Neural cell (in vitro differentiated cells): ENCODE measurements around the gene DOCK2. TPM values are rescaled to one million over a fixed set of nuclear protein-coding genes. Genes with fewer than 3 reads are reported as not detected.

Experiments used
- H2AFZ ChIP-seq: fragments of 200-600, 300-800 bp; sonication (generic), shearing (Covaris generic); 2 replicates; pipeline ENCODE4 v1.6.0; 2014; ENCODE audit warnings: low read depth, mild to moderate bottlenecking, antibody characterized with exemption, low read length, moderate library complexity
- H3F3A ChIP-seq: fragments of 200-600 bp; shearing (Covaris generic); 2 replicates; pipeline ENCODE4 v1.6.1; 2016; ENCODE audit warnings: mild to moderate bottlenecking, moderate library complexity, mixed read lengths, antibody characterized with exemption, low read length; ENCODE audit not compliant: insufficient read depth, poor library complexity, severe bottlenecking
- H3K27ac ChIP-seq: fragments of 200-600, 300-800 bp; sonication (generic), shearing (Covaris generic); 2 replicates; pipeline ENCODE4 v1.5.1; 2014; ENCODE audit warnings: mild to moderate bottlenecking, low read length, moderate library complexity
- H3K27me3 ChIP-seq: fragments of 300-800, 200-600 bp; sonication (generic), shearing (Covaris generic); 2 replicates; pipeline ENCODE4 v1.6.0; 2014; ENCODE audit warnings: mild to moderate bottlenecking, low read depth, low read length, moderate library complexity; ENCODE audit not compliant: insufficient read depth
- H3K36me3 ChIP-seq: fragments of 300-800, 200-600 bp; sonication (generic), shearing (Covaris generic); 2 replicates; pipeline ENCODE4 v1.5.1; 2014; ENCODE audit warnings: mild to moderate bottlenecking, antibody characterized with exemption, low read length, moderate library complexity; ENCODE audit not compliant: insufficient read depth
- H3K4me2 ChIP-seq: fragments of 300-800, 200-600 bp; sonication (generic), shearing (Covaris generic); 2 replicates; pipeline ENCODE4 v1.6.0; 2014; ENCODE audit warnings: mild to moderate bottlenecking, low read length
- H3K4me3 ChIP-seq: fragments of 300-800, 200-600 bp; sonication (generic), shearing (Covaris generic); 2 replicates; pipeline ENCODE4 v1.5.1; 2014; ENCODE audit warnings: mild to moderate bottlenecking, low read length, moderate library complexity
- H3K79me2 ChIP-seq: fragments of 200-600 bp; shearing (Covaris generic); replicated peaks from 2 replicates; pipeline ENCODE4 v1.6.0; 2014; ENCODE audit warnings: mild to moderate bottlenecking, low read length, moderate library complexity; ENCODE audit not compliant: insufficient read depth
- H3K9ac ChIP-seq: fragments of 300-800, 200-600 bp; sonication (generic), shearing (Covaris generic); 2 replicates; pipeline ENCODE4 v1.6.1; 2016; ENCODE audit warnings: mild to moderate bottlenecking, low read length, mixed read lengths
- H3K9me2 ChIP-seq: fragments of 200-600 bp; shearing (Covaris generic); 2 replicates; pipeline ENCODE4 v1.6.1; 2016; ENCODE audit warnings: mild to moderate bottlenecking, low read length, mixed read lengths; ENCODE audit not compliant: insufficient read depth
- H3K9me3 ChIP-seq: fragments of 200-600, 300-800 bp; sonication (generic), shearing (Covaris generic); 2 replicates; pipeline ENCODE4 v1.6.1; 2016; ENCODE audit warnings: mild to moderate bottlenecking, mixed run types, low read length, moderate library complexity, mixed read lengths
- H4K20me1 ChIP-seq: fragments of 200-600 bp; shearing (Covaris generic); 2 replicates; pipeline ENCODE4 v1.6.1; 2016; ENCODE audit warnings: mild to moderate bottlenecking, mixed run types; ENCODE audit not compliant: insufficient read depth
- CTCF ChIP-seq: fragments of 450-650 bp; IDR thresholded peaks from 2 replicates; pipeline ENCODE4 v1.5.1; 2014; ENCODE audit warnings: antibody characterized with exemption, mild to moderate bottlenecking, moderate library complexity; ENCODE audit not compliant: poor library complexity, severe bottlenecking
- EP300 ChIP-seq: fragments of 450-650 bp; conservative IDR thresholded peaks from 2 replicates; pipeline ENCODE4 v1.6.1; 2014; ENCODE audit warnings: antibody characterized with exemption, mild to moderate bottlenecking, moderate library complexity; ENCODE audit not compliant: poor library complexity, severe bottlenecking
- EZH2 ChIP-seq: fragments of 200-600, 300-800 bp; shearing (Covaris generic), sonication (generic); IDR thresholded peaks from 2 replicates; pipeline ENCODE4 v1.6.1; 2014; ENCODE audit warnings: antibody characterized with exemption, low read length, borderline replicate concordance, mild to moderate bottlenecking; ENCODE audit not compliant: insufficient read depth, poor library complexity, severe bottlenecking
- MXI1 ChIP-seq: fragments of 450-650 bp; conservative IDR thresholded peaks from 2 replicates; pipeline ENCODE4 v1.6.1; 2014; ENCODE audit warnings: antibody characterized with exemption, mild to moderate bottlenecking; ENCODE audit not compliant: poor library complexity, severe bottlenecking
- POLR2AphosphoS5 ChIP-seq: IDR thresholded peaks from 2 replicates; pipeline ENCODE4 v1.6.1; 2012
- RAD21 ChIP-seq: fragments of 450-650 bp; conservative IDR thresholded peaks from 2 replicates; pipeline ENCODE4 v1.6.1; 2014; ENCODE audit warnings: antibody characterized with exemption, mild to moderate bottlenecking, moderate library complexity
- REST ChIP-seq: IDR thresholded peaks from 2 replicates; pipeline ENCODE4 v1.6.1; 2012; ENCODE audit warnings: borderline replicate concordance
- SMC3 ChIP-seq: fragments of 450-650 bp; conservative IDR thresholded peaks from 2 replicates; pipeline ENCODE4 v1.6.1; 2014; ENCODE audit warnings: antibody characterized with exemption, mild to moderate bottlenecking, moderate library complexity; ENCODE audit not compliant: poor library complexity
- TAF1 ChIP-seq: IDR thresholded peaks from 2 replicates; pipeline ENCODE4 v1.6.1; 2012; ENCODE audit warnings: low read depth
- polyA plus RNA-seq: library from polyadenylated mRNA; depleted of rRNA; stranded (reverse); fragments of >200 nt; gene quantifications from 2 replicates; pipeline ENCODE4 v1.2.3, GENCODE V29; 2014

The DOCK2 gene
- polyA plus RNA-seq, 1 donor from 2014 or later = 0.15 TPM

GRCh38 chr5:169901896-169902295, 264.8 kb downstream of the DOCK2 start:
- no peaks in the 10 kb centered on the region for H3K79me2 ChIP-seq
- no peaks in the 10 kb centered on the region for H3K9me3 ChIP-seq
- H3K27ac ChIP-seq = no peak overlapping the region
- H3K4me3 ChIP-seq = no peak overlapping the region
- no peaks in the 10 kb centered on the region for H3K36me3 ChIP-seq
- no peaks in the 10 kb centered on the region for H4K20me1 ChIP-seq
- H3K27me3 ChIP-seq = no peaks in the 10 kb centered on the region
- no peaks in the 10 kb centered on the region for H3F3A ChIP-seq
- no peaks in the 10 kb centered on the region for H3K9me2 ChIP-seq
- no peak overlapping the region for H2AFZ ChIP-seq
- TF ChIP-seq SMC3 (no peak), POLR2AphosphoS5 (no peak), EP300 (no peak), CTCF (no peak), EZH2 (no peak), MXI1 (no peak), RAD21 (no peak), TAF1 (no peak), REST (no peak)
- no peak overlapping the region for H3K4me2 ChIP-seq
- no peak overlapping the region for H3K9ac ChIP-seq

DNA sequence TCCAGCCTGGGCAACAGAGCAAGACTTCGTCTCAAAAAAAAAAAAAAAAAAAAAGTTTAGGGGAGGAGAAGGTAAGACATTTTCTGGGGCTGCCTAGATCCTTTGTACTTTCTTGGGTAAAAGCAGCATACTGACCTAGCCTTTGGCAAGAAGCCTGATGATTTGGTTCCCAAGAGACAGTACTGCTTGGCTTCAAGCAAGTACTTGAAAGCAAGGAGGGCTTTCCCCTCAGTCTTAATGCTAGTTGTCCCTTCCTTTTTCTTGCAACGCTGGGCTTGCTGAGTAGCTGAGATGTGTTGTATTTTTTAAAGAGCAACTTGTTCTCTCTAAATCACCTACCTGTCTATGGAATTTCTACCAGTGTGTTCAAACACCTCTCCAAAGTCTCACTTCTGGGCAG, 267.0 kb downstream of the DOCK2 start:
- H3K4me2 ChIP-seq = no peak overlapping the region
- H3K4me3 ChIP-seq = no peak overlapping the region
- H3K27ac ChIP-seq = no peak overlapping the region
- H3K36me3 ChIP-seq = no peaks in the 10 kb centered on the region
- no peaks in the 10 kb centered on the region for H3K79me2 ChIP-seq
- no peaks in the 10 kb centered on the region for H3F3A ChIP-seq
- no peaks in the 10 kb centered on the region for H4K20me1 ChIP-seq
- H3K9me2 ChIP-seq = no peaks in the 10 kb centered on the region
- TF ChIP-seq EP300 = no peak
- no peak for TF ChIP-seq MXI1
- TF ChIP-seq POLR2AphosphoS5 = no peak
- no peaks in the 10 kb centered on the region for H3K27me3 ChIP-seq
- H3K9me3 ChIP-seq = no peaks in the 10 kb centered on the region
- no peak overlapping the region for H2AFZ ChIP-seq
- no peak overlapping the region for H3K9ac ChIP-seq

DNA sequence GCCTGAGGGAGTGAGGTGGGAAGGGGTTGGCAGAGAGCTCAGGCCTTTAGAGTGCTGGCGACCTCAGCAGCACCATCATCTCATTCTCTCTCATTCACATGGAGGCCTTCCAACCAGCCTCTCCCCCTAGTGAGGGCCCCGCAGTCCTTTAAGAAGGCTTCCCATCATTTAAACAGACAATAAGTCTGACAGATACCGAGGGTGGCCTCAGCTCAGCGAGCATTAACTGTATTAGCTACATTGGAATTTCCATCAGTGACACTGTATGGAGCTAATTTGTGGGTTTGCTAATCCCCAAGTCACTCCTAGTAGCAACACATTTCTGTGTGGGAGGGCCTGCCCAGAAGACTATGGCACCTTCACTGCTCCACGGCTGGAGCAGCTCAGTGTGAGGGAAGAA, 267.4 kb downstream of the DOCK2 start:
- Histone ChIP-seq H3K9me2 (no peaks in the 10 kb centered on the region), H3K79me2 (no peaks in the 10 kb centered on the region), H3K27ac (no peak overlapping the region), H3K4me3 (no peak overlapping the region), H4K20me1 (no peaks in the 10 kb centered on the region), H3K4me2 (no peak overlapping the region), H3K9ac (no peak overlapping the region), H2AFZ (no peak overlapping the region), H3K36me3 (no peaks in the 10 kb centered on the region), H3F3A (no peaks in the 10 kb centered on the region), H3K9me3 (no peaks in the 10 kb centered on the region), H3K27me3 (no peaks in the 10 kb centered on the region)
- TF ChIP-seq POLR2AphosphoS5 (no peak), TAF1 (no peak), CTCF (no peak), REST (no peak), EP300 (no peak), MXI1 (no peak), RAD21 (no peak), SMC3 (no peak), EZH2 (no peak)
